ENCODE measurements around the gene RNU1-3. TPM values are rescaled to one million over a fixed set of nuclear protein-coding genes. Genes with fewer than 3 reads are reported as not detected.
"Not testable (repeated sequence)": the region's sequence is repeated elsewhere in the genome, so short reads cannot be mapped to it uniquely, and the experiment has no call there.

RNU1-3 gene
- total RNA-seq, 4 donors from 2014 or later, result under 0.01 TPM; not detected in 1

GRCh38 chr1:16636551-16637195 is 30.1 kb downstream of the RNU1-3 start:
- H3K27ac ChIP-seq, H3K4me3 ChIP-seq, H3K27me3 ChIP-seq, ATAC-seq, H3K9me3 ChIP-seq, H3K4me1 ChIP-seq: not testable (repeated sequence)
- 86 to 88% methylated on average over 10 of the region's 10 CpGs for WGBS, 2 donors (ENCODE audit: low coverage in 1 of 2)
- peaks cover 0 to 59% of the 10 kb centered on the region in 2 donors for H3K36me3 ChIP-seq

- H3K27me3 ChIP-seq, H3K27ac ChIP-seq, H3K9me3 ChIP-seq, H3K4me1 ChIP-seq, ATAC-seq, H3K4me3 ChIP-seq: not testable (repeated sequence)
- WGBS, 2 donors (ENCODE audit: low coverage in 1 of 2), result 90 to 92% methylated on average over 5 of the region's 5 CpGs
- H3K36me3 ChIP-seq, result peaks cover 0 to 66% of the 10 kb centered on the region in 2 donors
These were observed 30.8 kb downstream of the RNU1-3 start for GRCh38 chr1:16635959-16636358.

- not testable (repeated sequence) for H3K4me1 ChIP-seq, H3K9me3 ChIP-seq, H3K27me3 ChIP-seq, H3K27ac ChIP-seq, ATAC-seq, H3K4me3 ChIP-seq
- H3K36me3 ChIP-seq, result peaks cover 0 to 79% of the 10 kb centered on the region in 2 donors
- WGBS, 2 donors (ENCODE audit: low coverage in 1 of 2), result 91 to 93% methylated on average over 6 of the region's 6 CpGs
These were observed 33.0 kb downstream of the RNU1-3 start for GRCh38 chr1:16633540-16634282.

GRCh38 chr1:16632044-16632850 is 34.5 kb downstream of the RNU1-3 start:
- 89% methylated on average over 12 to 14 of the region's 14 CpGs for WGBS, 2 donors (ENCODE audit: low coverage in 1 of 2)
- H3K36me3 ChIP-seq, result peaks cover 0 to 87% of the 10 kb centered on the region in 2 donors
- not testable (repeated sequence) for H3K4me1 ChIP-seq, H3K27me3 ChIP-seq, H3K4me3 ChIP-seq, ATAC-seq, H3K9me3 ChIP-seq, H3K27ac ChIP-seq

- TF ChIP-seq EP300 (IDR thresholded peaks at IDR 0.05) (no peak), POLR2A (IDR thresholded peaks at IDR 0.05) (no peak), CTCF (IDR thresholded peaks at IDR 0.05) (no peak), POLR2AphosphoS5 (IDR thresholded peaks at IDR 0.05) (no peak)
- 86 to 89% methylated on average over 19 to 20 of the region's 20 CpGs for WGBS, 2 donors (ENCODE audit: low coverage in 1 of 2)
- Histone ChIP-seq H3K36me3 (peaks cover 0 to 90% of the 10 kb centered on the region in 2 donors), H3K4me1 (no peaks in the 10 kb centered on the region), H3K9me3 (no peaks in the 10 kb centered on the region), H3K4me3 (no peak overlapping the region), H3K27ac (no peak overlapping the region), H3K27me3 (no peaks in the 10 kb centered on the region)
- ATAC-seq, result no peak
These were observed 35.3 kb downstream of the RNU1-3 start for GRCh38 chr1:16631248-16632043.

GRCh38 chr1:16630661-16631247 is 36.0 kb downstream of the RNU1-3 start:
- peaks cover 0 to 97% of the 10 kb centered on the region in 2 donors for H3K36me3 ChIP-seq
- TF ChIP-seq POLR2AphosphoS5 (IDR thresholded peaks at IDR 0.05), result no peak
- no peak for TF ChIP-seq POLR2A (IDR thresholded peaks at IDR 0.05)
- TF ChIP-seq CTCF (IDR thresholded peaks at IDR 0.05), result no peak
- TF ChIP-seq EP300 (IDR thresholded peaks at IDR 0.05), result no peak
- 87 to 88% methylated on average over 29 to 32 of the region's 36 CpGs for WGBS, 2 donors (ENCODE audit: low coverage in 1 of 2)
- no peaks in the 10 kb centered on the region for H3K27me3 ChIP-seq
- no peak overlapping the region for H3K27ac ChIP-seq
- no peaks in the 10 kb centered on the region for H3K9me3 ChIP-seq
- no peak overlapping the region for H3K4me3 ChIP-seq
- no peaks in the 10 kb centered on the region for H3K4me1 ChIP-seq
- ATAC-seq, result no peak

All from gastroesophageal sphincter (tissue), 4 donors.